ENCODE measurements around the gene ALOX15B.
"Not testable (repeated sequence)": the region's sequence is repeated elsewhere in the genome, so short reads cannot be mapped to it uniquely, and the experiment has no call there.

ALOX15B gene

DNA sequence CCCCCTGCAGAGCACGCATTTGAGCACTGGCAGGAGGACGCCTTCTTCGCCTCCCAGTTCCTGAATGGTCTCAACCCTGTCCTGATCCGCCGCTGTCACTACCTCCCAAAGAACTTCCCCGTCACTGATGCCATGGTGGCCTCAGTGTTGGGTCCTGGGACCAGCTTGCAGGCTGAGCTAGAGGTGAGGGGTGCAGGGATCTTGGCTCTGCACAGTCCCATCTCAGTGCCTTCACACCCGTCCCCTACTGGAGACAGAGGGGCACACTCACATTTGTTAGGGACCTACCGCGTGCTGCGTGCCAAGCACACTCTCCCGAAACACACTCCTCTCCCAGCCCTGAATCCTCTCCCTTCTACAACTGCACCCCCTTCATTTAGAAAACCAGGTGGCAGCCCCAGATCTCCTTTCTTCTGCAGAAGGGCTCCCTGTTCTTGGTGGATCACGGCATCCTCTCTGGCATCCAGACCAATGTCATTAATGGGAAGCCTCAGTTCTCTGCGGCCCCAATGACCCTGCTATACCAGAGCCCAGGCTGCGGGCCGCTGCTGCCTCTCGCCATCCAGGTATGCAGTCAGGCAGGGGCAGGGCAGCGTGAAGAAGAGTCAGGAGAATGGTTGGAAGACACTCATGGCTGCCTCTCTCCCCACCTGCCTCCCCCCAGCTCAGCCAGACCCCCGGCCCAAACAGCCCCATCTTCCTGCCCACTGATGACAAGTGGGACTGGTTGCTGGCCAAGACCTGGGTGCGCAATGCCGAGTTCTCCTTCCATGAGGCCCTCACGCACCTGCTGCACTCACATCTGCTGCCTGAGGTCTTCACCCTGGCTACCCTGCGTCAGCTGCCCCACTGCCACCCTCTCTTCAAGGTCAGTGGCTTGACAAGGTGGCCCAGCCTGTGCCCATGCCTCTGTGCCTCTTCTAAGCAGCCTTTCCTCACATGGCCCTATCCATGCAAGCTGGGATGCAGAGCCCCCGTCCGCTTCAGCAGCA lies 6.3 kb downstream of the ALOX15B start:
- DNase-seq, result no peak

- no peak for DNase-seq
Measured at GRCh38 chr17:8046306-8046928, 7.6 kb downstream of the ALOX15B start.

- no peak for DNase-seq
Measured at GRCh38 chr17:8046929-8047768, 8.3 kb downstream of the ALOX15B start.

GRCh38 chr17:8047769-8048110 lies 8.9 kb downstream of the ALOX15B start:
- DNase-seq, result no peak

GRCh38 chr17:8048236-8048635 lies 9.4 kb downstream of the ALOX15B start:
- DNase-seq, result no peak

DNA sequence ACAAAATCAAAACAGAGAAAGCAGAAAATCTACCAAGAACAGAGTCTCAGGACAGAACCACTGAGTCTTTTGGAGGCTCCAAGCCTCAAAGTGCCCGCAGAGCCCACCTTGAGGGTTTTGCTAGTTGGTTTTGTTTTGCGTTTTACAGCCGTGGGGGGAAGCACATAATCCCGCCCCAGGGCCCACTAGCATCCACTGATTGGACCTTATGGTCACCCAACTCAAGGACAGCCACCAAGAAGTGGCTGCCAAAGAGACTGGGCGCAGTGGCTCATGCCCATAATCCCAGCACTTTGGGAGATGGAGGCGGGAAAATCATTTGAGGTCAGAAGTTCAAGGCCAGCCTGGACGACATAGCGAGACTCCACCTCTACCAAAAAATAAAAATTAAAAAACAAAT lies 9.9 kb downstream of the ALOX15B start:
- no peak for DNase-seq

- DNase-seq, result no peak
Measured at GRCh38 chr17:8051831-8052230, 13.0 kb downstream of the ALOX15B start.

GRCh38 chr17:8052256-8053252 lies 13.7 kb downstream of the ALOX15B start:
- no peak for DNase-seq

DNA sequence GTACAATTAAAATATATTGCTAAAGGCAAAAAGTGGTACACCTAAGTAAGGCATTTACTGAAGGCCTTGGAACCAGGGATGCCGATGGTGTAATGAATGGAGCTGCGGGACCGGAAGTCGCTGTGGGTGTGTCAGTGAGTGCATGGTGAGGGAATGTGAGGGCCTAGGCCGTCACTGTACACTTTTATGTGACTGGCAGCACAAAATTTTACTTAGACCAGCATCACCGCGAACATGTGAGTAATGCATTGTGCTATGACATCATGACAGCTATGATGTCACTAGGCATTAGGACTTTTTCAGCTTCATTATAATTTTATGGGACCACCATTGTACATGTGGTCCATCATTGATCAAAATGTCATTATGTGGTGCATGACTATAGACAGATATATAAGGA lies 14.7 kb downstream of the ALOX15B start:
- no peak for DNase-seq

DNA sequence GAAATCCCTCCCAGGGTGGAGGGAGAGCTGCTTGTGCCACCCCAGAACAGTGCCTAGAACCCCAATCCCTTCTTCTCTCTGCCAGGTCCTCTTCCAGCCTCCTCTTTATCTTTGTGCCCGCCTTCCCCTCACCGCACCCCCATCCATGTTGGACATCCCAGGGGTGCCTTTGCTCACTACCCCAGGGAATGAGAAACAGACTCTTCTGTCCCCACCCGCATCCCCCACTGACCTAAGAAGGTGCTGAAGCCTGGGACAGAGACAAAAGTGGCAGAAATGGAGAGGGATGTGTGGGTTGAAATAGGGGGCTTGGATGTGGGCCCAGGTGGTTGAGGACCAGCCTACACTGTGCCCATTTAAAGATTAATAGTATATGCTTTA lies 17.0 kb downstream of the ALOX15B start:
- no peak for DNase-seq

GRCh38 chr17:8056232-8056975 lies 17.5 kb downstream of the ALOX15B start:
- no peak for DNase-seq

DNA sequence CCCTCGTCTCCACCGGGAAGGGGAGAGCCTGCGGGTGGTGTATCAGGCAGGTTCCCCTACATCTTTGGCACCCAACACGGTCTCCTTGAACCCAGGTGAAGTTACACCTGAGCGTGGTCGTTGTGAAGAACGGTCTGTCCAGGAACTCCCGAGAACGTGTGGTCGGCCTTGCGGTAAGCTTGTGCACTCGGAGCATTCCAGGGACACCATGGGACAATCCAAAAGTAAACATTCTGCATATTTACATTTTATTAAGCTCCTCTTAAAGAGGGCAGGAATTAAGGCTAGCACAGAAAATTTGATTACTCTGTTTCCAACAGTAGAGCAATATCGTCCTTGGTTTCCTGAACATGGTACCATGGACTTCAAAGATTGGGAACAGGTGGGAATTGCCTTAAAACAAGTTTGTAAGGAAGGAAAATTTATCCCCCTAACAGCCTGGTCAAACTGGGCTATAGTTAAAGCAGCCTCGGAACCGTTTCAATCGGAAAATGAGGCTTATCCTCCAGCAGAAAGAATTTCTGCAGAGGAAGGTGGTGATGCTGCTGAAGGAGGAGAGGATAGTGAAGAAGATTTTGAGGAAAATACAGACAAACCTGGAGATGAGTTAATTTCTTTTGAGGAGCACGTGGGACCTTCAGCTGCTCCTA lies 18.2 kb downstream of the ALOX15B start:
- no peak for DNase-seq

- DNase-seq, result peak; percentile 64
Measured at GRCh38 chr17:8057691-8058114, 18.8 kb downstream of the ALOX15B start.

DNA sequence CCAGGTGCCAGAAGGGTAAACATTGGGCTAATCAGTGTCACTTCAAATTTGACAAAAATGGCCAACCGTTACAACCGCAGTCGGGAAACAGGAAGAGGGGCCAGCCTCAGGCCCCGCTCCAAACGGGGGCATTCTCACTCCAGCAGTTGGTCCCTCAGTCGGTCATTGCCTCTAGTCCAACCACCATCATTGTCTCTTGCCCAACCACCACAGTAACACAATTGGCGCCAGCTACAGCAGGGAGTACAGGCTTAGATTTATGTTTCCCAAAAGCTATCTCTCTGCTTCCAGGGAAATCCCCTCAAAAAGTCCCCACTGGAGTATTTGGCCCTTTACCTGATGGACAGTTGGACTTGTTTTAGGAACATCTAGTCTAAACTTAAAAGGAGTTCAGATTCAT lies 20.3 kb downstream of the ALOX15B start:
- DNase-seq, result no peak

GRCh38 chr17:8060274-8060673 lies 21.4 kb downstream of the ALOX15B start:
- peak; percentile 62 for DNase-seq

- not testable (repeated sequence) for DNase-seq
Measured at GRCh38 chr17:8061851-8062250, 23.0 kb downstream of the ALOX15B start.

- DNase-seq, result no peak
Measured at GRCh38 chr17:8062435-8062806, 23.6 kb downstream of the ALOX15B start.

GRCh38 chr17:8062807-8063483 lies 24.1 kb downstream of the ALOX15B start:
- DNase-seq, result no peak

DNA sequence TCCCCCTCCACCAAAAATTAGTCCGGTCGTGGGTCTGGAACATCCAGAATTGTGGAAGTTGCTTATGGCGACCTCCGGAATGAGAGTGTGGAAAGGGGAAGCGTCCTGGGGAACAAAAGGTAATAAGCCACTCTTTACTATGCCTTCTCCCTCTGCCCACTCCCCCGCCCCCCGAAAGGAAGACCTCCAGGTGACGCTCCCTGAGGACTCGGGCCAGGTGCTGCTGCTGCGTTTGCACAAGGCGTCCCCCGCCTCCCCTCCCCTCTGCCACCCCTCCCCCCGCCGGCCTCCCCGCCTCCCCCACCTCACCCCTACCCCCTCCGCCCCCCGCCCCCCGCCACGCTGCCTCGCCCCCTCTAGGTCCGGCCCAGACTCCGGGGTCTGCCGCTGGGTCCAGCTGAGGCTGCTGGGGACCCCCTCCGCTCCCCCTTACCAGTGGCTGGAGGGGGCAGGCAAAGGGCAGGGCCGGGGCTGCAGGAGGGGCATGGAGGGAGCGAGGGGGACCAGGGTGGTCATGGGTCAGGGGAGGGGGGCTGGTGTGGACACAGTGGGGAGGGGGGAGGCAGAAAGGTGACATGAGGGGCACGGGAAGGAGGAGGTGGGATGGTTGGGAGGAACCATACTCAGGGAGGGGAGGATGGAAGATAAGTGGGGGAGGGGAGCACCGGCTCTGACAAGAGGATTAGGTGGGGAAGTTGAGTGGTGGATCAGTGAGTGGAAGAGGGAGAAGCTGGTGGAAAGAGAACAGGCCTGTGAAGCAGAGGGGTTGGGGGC lies 25.1 kb downstream of the ALOX15B start:
- no peak for DNase-seq
